HG03460 (cell line): ENCODE data around the gene C1orf21.

Source experiments
- ATAC-seq: cut with Tn5 transposase; IDR thresholded peaks from one replicate; pipeline ENCODE4 v1.9.1; 2021; ENCODE audit not compliant: unreplicated experiment

Gene C1orf21

DNA sequence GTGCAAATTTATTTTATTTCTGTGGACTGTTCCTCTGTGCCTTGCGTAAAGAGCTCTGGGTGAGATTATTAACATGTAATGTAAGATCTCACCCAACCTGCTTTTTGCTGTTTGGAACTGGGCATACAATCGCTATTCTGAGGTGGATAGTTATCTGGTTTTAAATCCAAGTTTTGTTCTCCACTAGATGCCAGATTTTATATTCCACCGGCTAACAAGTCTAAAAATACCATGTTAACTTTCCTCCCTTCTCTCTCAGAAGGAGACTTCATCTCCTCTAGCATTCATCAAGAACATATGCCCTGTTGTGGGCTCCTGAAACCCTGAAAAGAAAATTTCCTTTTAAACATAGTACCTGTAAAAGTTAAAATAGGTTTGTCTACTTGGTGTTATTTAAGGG is 56.4 kb downstream of the C1orf21 start:
- no peak for ATAC-seq

DNA sequence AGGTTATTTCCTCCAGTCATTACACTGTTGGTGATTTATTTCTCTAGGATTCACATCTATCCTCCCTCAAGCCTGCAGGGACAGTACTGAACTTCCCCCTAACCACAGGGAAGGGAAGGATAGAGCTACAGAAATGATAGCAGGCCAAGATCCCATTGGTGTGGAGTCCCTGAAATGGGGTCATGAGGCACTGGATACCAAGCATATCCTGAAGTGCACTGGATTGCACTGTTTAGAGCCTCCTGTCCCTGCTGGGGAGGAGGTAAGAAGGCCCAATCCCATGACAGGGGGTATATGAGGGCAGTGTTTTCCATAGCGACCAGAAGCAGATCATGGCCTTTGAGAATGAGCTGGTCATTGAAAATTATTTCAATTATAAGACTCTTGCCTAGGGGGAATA is 56.8 kb downstream of the C1orf21 start:
- no peak for ATAC-seq

DNA sequence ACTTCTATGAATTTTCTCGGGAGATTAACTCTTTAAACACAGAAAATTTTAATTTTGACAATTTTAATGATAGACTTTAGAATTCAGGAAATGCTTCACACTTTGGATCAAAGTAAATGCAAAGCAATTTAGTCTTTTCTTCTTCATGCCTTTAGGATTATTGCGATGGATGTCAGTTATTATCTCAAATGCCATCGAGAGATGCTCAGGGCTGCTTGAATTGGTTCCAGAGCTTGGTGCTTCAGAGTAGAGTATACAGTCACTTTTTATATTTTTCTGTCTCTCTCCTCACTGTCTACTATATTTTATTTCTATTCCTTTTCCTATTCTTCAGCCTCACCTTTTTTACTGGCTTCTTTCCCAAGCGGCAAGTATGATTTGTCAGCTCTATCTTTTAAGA is 59.2 kb downstream of the C1orf21 start:
- no peak for ATAC-seq

DNA sequence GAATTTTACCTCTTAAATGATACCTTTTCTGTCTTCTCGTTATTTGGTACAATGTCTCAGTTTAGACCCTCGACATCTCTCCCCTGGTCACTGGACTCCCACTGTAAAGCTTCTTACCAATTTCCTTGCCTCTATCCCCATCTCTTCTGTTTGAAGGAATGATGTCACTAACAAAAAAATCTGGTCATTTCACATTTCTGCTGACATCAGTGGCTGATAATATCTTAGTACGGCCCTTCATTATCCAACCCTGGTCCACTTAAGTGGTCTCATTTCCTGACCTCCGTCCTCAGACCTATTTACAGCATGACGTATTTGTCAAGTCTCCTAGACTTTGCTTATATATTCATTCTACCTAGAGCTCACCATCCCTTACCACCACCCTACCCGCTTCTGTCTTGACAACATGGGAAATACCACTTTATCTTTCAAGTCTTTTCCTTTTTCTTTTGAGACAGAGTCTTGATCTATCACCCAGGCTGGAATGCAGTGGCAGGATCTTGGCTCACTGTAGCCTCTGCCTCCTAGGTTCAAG is 60.9 kb downstream of the C1orf21 start:
- ATAC-seq = no peak

DNA sequence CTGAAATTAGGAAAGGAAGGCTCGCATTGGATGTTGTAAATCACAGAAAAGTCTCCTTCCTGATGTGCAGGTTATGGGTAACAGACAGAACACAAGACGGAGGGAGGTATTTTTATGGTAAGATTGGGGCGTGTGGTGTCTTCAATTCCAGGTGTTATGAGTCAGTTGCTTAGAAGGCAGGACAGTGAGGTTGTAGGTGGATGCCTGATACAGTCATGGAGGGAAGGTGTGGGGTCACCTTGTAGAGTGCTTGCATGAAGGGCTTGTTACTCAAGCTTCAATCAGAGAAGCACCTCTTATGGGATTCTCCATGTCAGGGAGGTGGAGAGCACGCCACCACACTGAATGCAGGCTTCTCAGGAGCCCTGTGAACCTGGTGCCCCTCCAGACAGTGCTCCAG is 63.1 kb downstream of the C1orf21 start:
- no peak for ATAC-seq

DNA sequence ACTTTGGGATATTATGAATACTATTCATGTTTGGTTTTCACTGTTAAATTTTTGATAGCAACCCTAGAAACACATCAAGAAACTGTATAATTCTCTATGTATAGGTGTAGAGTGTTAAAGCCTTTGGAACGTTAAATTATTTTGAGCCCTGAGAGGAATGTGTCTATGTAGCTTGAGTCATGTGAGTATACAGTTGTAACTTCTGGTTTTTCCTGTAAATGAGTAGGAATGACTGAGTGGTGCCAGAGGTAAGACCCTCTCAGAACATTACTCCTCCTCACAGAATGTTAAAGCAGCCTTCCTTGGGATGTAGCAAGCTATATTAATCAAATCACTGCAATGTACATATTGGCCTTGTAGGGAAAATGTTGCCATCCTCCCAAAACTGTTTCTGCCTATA is 69.0 kb downstream of the C1orf21 start:
- no peak for ATAC-seq

DNA sequence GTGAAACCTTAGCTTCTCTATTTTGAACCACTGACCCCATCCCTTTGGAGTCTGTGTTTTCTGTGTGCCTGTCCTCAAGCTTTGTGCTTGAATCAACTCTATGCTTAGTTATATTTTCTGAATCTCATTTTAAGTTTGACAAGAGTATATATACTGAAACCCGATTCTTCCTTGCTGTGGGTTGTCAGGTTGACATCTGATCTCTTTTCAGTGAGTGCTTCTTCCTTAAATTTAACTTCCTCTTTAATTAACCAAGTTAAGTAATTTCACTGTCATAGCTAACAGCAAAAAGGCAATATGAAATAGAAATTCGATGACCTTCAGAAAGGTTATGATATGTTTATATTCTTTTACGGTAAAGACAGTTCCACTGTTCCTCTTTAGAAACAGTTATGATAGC is 69.4 kb downstream of the C1orf21 start:
- ATAC-seq = no peak

DNA sequence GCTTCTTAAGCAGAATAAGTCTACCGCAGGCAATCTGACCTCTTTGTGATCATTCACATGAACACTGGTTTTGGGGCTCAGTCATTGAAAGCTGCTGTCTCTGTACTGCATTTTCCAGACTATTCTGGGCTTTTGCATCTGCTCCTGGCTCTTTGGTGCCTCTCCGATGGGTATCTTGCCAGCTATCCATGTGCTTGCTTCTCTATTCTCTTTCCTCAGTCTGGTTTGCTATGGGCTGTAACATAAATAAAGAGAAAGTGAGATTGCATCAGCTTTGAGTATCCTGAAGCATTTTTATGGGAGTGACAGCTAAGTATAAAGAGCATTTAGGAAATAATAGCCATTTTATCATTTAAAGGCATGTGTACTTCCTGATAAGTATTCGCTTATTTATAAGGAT is 70.7 kb downstream of the C1orf21 start:
- no peak for ATAC-seq

DNA sequence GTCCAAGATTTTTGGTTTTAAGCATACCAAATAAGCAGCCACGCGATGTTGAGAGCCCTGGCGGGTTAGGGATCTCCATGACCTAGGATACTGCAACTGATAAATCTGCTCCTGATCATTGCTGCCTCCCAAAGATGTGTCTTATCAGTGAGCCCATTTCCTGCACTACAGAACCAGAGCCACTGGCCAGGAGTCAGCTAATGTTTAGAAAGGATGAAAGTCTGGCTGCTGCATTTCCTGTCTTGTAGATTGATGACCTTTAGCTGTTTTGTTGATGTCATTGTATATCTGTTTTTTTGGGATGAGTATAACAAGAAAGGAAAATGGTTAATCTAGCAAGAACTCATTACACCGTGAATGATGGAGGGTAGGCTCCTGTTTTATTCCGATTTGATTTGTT is 74.5 kb downstream of the C1orf21 start:
- no peak for ATAC-seq

DNA sequence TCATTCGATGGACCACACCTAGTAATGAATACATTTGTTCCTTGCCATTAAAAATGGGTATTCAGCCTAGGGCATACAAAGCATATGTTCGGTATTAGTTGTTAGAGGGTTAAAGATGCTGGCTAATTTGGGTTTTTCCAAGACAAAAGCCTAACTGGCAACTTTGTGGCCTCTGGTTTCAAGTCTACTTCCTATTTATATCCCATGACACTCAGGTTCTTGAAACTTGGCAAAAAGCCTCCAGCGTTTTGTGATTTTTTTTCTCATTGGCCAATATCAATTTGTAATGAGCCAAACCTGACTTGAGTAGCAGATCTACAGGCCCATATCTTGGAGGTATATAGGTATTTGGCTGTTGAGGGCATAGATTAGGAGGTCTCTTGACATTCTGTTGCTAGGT is 75.3 kb downstream of the C1orf21 start:
- no peak for ATAC-seq

DNA sequence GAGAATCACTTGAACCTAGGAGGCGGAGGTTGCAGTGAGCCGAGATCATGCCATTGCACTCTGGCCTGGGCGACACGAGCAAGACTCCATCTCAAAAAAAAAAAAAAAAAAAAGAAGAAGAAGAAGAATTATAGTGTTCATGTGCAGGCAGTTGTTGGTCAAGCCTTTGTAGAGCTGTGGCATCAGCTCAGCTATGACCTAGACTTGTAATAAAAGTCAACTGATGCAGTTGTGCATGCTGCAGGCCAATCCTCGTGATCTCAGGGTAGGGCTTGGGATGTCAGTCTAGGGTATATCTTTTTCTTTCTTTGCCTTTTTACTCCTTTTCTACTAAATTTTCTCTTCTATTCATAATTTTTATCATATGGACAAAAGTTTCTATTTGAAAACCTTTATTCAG is 76.2 kb downstream of the C1orf21 start:
- ATAC-seq = no peak

DNA sequence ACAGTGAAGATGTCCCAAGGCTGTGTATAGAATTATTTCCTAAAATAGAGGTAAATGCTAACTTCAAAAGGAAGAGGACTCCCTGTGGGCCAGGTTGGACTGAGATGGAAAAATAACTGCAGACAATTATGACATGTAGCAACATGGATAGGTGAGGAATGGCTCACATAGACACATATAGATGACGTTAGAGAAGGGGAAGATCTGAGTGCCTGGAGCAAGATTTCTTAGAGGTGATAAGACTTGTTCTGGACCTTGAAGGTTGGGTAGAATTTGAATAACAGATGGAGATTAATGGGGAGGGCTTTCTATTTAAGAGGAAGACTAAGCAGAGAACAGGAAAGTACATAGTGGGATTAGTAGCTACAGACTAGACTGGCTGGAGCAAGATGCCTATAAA is 76.9 kb downstream of the C1orf21 start:
- no peak for ATAC-seq

DNA sequence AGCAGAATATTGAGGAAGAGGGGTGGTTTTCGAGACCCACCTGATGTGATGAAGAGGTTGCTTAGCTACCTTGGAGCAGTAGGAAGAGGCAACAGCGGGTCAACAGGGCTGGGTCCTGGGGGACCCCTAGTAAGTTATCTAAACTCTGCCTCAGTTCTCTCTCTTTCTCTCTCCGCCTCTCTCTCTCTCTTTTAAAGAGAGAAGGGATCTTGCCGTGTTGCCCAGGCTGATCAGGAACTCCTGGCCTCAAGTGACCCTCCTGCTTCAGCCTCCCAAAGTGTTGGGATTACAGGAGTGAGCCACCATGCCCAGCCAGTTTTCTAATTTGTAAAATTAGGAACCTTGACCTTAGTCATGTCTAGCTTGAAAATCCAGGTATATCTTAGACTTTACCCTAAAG is 77.9 kb downstream of the C1orf21 start:
- no peak for ATAC-seq

DNA sequence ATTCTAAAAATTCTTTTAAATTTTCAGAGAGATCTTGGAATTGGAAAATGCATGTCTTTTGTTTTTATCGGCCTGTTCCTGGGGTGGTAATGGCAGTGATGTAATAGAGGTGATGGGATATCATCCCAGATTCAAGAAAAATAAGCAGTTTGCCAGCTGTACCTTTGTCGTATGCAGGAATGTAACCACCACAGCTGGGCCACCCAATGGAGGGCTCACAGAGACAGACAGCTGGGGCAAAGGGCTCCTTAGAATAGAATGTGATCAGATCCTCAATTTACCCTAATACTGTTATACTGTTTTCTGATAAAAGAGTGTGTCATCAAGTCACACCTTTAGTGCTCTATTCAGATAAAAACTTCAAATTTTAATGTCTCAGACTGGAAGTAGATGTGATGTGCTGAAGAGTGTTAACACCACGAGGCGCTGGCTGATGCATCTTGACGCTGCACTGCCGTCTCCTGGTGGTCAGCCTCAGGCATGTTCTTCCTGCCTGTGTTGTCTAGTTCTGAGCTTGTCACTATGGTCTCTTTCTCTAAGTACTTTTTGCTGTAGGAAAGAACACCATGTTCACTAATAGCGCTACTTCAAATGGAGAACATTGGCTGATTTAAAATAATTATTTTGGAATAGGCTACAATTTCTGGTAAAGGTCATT is 78.8 kb downstream of the C1orf21 start:
- ATAC-seq = no peak

DNA sequence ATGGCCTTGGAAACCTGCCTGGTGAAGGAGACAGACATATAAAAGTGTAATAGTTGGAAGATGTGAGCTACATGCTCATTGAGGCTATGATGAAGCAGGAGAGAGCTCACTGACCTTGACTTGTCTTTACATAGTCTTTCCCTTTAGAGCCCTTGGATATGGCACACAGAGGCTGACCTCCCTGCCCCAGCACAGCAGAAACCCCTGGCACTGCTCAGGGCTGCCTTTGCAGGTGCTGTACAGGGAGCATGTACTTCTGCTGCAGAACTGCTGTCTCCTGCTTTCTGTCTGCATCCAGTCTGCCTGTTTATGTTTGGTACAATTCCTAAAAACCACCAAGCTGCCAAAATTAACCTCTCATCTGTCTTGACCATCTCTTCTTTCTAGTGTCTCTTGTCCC is 80.5 kb downstream of the C1orf21 start:
- ATAC-seq = no peak

DNA sequence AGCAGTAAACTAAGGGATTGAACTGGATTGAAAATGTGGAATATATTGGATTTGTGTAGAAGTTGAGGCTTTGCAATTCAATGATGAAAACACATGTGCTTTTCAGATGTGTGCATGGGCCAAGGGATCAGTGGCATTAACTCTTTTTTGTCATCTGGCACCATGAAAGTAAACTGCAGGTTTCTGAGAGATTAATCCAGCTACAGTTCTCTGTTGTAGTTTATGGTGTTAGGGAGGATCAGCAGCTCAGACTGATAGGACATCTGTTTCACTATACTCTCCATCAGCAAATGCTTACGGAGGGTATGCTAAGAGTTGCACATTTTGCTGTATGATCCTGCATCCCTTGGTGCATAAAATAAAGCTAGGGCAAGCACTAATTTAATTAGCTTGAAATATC is 82.6 kb downstream of the C1orf21 start:
- no peak for ATAC-seq

DNA sequence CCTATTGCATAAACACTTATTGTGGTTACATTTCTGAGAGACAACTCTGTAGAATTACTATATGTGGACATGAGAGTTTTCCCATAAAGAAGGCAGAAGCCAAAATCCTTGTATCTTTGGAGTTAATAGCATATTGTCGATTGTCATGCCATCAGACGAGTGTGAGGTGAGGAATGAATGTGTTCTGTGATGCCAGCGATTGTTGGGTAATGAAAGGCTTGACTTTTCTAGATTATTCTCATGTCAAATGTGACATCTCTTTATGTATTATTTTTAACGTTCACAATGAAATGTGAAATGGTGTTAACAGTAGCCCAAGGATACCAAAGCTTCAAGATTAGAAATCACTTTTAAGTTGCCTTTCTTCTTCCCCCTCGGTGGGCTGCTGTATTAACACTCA is 84.9 kb downstream of the C1orf21 start:
- no peak for ATAC-seq

DNA sequence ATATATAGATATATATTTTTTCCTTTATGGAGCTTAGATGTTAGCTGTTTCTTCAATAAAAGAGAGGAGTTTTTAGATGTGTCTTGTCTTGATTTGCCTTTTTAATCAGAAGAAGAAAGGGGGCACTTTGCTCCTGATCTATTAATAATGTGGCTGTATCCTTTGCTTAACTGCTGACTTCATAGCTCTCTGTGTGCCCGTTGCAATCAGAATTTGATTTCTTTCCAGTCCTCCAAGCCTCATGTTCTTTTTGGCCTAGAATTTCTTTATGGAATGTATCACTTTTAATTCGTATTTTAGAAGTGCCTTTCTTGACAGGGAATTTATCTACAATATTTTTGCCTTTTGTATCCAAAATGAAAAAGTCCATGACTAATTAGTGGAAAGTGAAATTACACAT is 85.3 kb downstream of the C1orf21 start:
- no peak for ATAC-seq

DNA sequence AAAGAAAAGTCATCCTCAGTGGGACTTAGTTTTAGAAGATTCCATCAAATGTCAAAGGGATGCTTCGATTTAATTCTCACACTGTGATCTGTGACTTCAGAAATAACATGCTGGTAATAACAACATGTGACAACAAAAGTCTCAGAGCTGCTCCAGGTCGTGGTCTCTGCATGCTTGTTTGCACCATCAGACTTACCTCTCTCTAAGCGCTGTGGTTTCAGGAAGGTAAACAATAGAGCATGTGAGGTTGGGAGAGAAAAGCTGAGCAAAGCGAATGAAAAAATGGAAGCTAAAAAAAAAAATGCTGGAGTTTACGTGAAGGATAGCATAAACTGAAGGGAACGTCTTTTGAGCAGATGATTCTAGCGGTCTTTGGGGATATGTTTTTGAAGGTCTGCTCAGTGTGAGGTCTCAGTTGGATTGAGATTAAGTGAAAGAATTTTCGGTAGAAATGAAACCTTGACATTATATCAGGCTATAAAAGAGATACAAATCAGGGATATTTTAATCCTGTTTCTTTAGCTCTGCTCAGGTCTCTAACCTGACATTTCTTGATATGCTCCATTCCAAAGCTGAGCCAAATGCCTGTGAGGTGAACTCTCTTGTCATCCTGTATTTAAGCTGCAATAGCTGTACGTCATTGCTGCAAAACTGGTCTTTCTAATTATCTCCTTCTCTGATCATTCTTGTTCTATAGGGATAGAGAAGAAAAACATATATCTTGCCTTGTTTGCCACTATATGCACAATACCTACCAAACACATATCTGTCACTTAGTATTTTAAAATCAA is 86.5 kb downstream of the C1orf21 start:
- no peak for ATAC-seq

DNA sequence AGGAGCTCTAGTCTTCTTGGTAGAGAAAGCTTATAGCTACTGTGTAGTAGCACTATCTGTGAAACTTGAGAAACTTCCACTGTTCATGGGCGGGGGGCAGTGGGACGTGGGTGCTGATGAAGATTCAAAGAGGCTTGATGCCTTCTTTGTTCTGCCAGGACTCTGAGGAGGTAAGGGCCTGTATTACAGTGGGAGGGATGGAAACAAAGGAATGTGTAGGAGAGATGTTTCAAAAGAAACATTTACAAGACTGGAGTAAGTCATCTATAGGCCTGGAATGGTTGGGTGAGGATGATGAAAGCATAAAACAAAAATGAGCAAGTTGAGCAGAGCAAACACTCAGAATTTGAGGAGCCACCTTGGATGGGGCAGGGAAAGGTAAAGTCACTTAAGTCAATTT is 89.4 kb downstream of the C1orf21 start:
- ATAC-seq = no peak

DNA sequence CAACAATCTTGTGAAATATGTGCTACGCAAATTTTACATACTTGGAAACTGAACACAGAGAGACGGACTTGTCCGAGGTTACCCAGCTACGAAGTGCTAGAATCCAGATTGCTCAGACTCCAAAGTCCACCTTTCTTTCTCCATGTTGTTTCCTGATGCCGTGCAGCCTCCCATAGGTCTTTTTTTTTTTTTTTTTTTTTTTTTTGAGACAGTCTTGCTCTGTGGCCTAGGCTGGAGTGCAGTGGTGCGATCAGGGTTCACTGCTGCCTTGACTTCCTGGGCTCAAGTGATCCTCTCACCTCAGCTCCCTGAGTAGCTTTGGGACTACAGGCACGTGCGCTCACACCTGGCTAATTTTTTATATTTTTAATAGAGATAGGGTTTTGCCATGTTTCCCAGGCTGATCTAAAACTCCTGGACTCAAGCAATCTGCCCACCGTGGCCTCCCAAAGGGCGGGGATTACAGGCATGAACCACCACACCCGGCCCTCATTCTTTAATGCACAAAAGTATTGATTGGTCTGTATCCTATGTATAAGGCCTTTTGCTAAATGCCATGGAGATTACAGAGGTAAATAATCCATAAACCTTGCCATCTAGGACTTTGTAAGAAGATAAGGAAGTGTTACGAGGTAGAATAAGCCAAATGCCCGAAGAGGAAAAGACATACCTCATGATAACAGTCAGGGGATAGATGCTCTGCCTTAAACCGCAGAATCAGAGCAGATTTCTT is 92.8 kb downstream of the C1orf21 start:
- ATAC-seq = no peak

DNA sequence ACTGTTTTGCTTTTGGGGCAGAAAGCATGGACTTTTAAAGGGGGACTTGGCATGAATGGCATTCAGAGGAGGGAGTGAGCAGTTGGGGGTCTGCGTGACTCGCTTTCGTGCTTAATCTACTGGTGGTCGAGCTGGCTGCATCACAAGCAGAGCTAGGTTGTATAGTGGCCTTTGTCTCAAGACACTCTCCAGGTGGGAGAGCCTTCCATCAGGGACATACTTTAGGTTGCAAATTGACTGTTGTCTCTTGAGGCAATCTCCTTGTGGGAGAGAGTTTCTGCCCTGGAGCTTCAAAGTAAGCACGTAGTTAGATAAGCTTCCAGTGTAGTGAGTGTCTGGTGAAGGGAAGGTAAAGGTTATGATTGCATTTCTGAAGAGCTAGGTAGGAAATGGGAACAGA is 93.9 kb downstream of the C1orf21 start:
- ATAC-seq = no peak
